HG03432 (cell line): Measurements from ENCODE around the gene PTPN7.
A peak's percentile ranks its signal among the peaks of the same experiment; 100 is the strongest.
"Not testable (repeated sequence)": the region's sequence is repeated elsewhere in the genome, so short reads cannot be mapped to it uniquely, and the experiment has no call there.

Experiments
- ATAC-seq: cut with Tn5 transposase; IDR thresholded peaks from one replicate; pipeline ENCODE4 v1.9.1; 2021; ENCODE audit warnings: mild to moderate bottlenecking, moderate library complexity; ENCODE audit not compliant: unreplicated experiment

The PTPN7 gene

GRCh38 chr1:202167708-202168415 is 7.5 kb upstream of the PTPN7 start:
- no peak for ATAC-seq

GRCh38 chr1:202167054-202167453 is 6.7 kb upstream of the PTPN7 start:
- not testable (repeated sequence) for ATAC-seq

GRCh38 chr1:202165942-202166843 is 5.8 kb upstream of the PTPN7 start:
- no peak for ATAC-seq

GRCh38 chr1:202165267-202165941 is 5.0 kb upstream of the PTPN7 start:
- no peak for ATAC-seq

GRCh38 chr1:202164271-202165037 is 4.1 kb upstream of the PTPN7 start:
- peak; percentile 59 for ATAC-seq

- ATAC-seq, result no peak
Observed at GRCh38 chr1:202163281-202164270, 3.2 kb upstream of the PTPN7 start.

- no peak for ATAC-seq
Observed at GRCh38 chr1:202162418-202163280, 2.2 kb upstream of the PTPN7 start.

- no peak for ATAC-seq
Observed at GRCh38 chr1:202162047-202162417, 1.6 kb upstream of the PTPN7 start.

- ATAC-seq, result no peak
Observed at GRCh38 chr1:202161151-202162046, 997 bp upstream of the PTPN7 start.

- ATAC-seq, result peak; percentile 24
Observed at GRCh38 chr1:202159534-202160371, 649 bp downstream of the PTPN7 start.

- ATAC-seq, result no peak
Observed at GRCh38 chr1:202158810-202159533, 1.4 kb downstream of the PTPN7 start.

GRCh38 chr1:202157945-202158344 is 2.5 kb downstream of the PTPN7 start:
- ATAC-seq, result no peak

GRCh38 chr1:202156590-202156989 is 3.8 kb downstream of the PTPN7 start:
- no peak for ATAC-seq

GRCh38 chr1:202155478-202156021 is 4.9 kb downstream of the PTPN7 start:
- ATAC-seq, result no peak

- ATAC-seq, result no peak
Observed at GRCh38 chr1:202154766-202155477, 5.5 kb downstream of the PTPN7 start.
